ENCODE measurements around the gene NAMPT.

GRCh38 chr7:106331441-106332175 is 46.8 kb upstream of the NAMPT start:
- TF ChIP-seq CTCF (IDR thresholded peaks at IDR 0.05) (no peak), POLR2A (IDR thresholded peaks at IDR 0.05) (no peak)

All from esophagus squamous epithelium (tissue), 4 donors.